Measurements from ENCODE around the gene SATB1. TPM values are rescaled to one million over a fixed set of nuclear protein-coding genes. Genes with fewer than 3 reads are reported as not detected.

Gene SATB1
- total and polyA plus RNA-seq, 3 experiments from 2014 or later = 89.6 to 163 (median 158) TPM

DNA sequence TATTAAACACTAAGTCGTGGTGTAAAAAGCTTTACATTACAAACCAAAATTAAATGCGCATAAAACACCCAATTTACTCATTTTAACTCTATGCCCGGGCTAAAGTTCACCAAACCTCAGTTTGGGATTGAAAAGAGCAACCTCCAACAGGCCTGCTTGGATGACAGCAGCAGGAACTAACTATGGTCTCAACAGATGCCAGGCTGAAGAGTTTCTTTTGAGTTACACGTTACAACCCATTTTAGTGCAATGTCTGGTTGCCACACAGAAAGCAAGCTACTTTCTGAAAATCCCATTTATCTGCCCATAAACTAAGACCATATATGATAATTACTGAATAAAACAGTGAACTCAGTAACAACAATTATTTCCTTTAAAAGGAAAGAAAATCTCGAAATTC, 2.2 kb downstream of the SATB1 start:
- Histone ChIP-seq H3K27me3 (ENCODE audit: insufficient read depth, low read length, poor library complexity, severe bottlenecking) (no peaks in the 10 kb centered on the region), H3K27ac (ENCODE audit: low read depth, low read length) (no peak overlapping the region), H3K4me1 (ENCODE audit: insufficient read depth, low read length) (peaks cover 60% of the 10 kb centered on the region), H3K36me3 (ENCODE audit: insufficient read depth, low read length) (no peaks in the 10 kb centered on the region), H3K9me3 (ENCODE audit: low read length) (no peaks in the 10 kb centered on the region), H3K4me3 (ENCODE audit: low read length) (peak overlapping the region; percentile 44)
- peak overlapping the region; percentile 80 to 99 (median 92) for H3K27ac Mint-ChIP-seq
- H3K9me3 Mint-ChIP-seq = no peaks in the 10 kb centered on the region
- ChIA-PET CTCF (interaction anchor here (0.7 to 1.5 kb wide), 4 partner anchors 11 to 33 kb away, joined by 3 to 4 read pairs (median 4); no protein-coding TSS in a partner anchor), POLR2A (interaction anchor here (0.7 to 1.1 kb wide), 2 partner anchors 22 to 331 kb away, joined by 3 read pairs; no protein-coding TSS in a partner anchor)
- H3K27me3 Mint-ChIP-seq = peaks cover 0 to 4% of the 10 kb centered on the region in 2 donors
- peaks cover 0 to 49% (median 11%) of the 10 kb centered on the region in 3 donors for H3K36me3 Mint-ChIP-seq
- peaks cover 70 to 84% (median 78%) of the 10 kb centered on the region in 3 donors for H3K4me1 Mint-ChIP-seq
- DNase-seq = no peak
- H3K4me3 Mint-ChIP-seq = peak overlapping the region; percentile 87 to 99 (median 93)

DNA sequence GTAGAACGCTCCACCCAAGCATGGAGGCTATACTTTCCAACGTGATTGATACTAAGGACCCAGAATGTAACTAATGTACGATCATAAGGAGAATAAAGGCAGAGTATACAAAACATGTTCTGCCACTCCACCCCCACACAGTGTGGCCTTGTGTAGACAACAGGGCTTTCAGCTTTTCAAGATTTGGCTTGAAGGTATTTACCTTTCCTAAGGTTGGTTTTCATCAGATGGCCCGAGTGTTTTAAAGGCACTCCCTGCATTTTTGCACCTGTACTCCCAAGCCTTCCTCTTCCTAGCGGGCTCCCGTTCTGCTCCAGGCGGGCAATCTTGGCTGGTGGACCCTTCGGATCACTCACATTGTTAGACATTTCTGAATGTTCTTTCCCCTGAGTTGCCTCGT, 4.6 kb downstream of the SATB1 start:
- Mint-ChIP-seq H3K4me3 (peak overlapping the region in 3 of 7 donors; percentile 30 to 67 (median 43)), H3K27ac (peak overlapping the region; percentile 24 to 94 (median 44)), H3K27me3 (peaks cover 0 to 2% of the 10 kb centered on the region in 2 donors), H3K36me3 (peaks cover 5 to 69% (median 21%) of the 10 kb centered on the region in 3 donors), H3K9me3 (no peaks in the 10 kb centered on the region), H3K4me1 (peaks cover 67 to 85% (median 80%) of the 10 kb centered on the region in 3 donors)
- peak overlapping the region; percentile 4 for H3K4me3 ChIP-seq (ENCODE audit: low read length)
- peaks cover 70% of the 10 kb centered on the region for H3K4me1 ChIP-seq (ENCODE audit: insufficient read depth, low read length)
- no peak overlapping the region for H3K27ac ChIP-seq (ENCODE audit: low read depth, low read length)
- DNase-seq = no peak
- H3K36me3 ChIP-seq (ENCODE audit: insufficient read depth, low read length) = peaks cover 6% of the 10 kb centered on the region
- H3K27me3 ChIP-seq (ENCODE audit: insufficient read depth, low read length, poor library complexity, severe bottlenecking) = no peaks in the 10 kb centered on the region
- ChIA-PET POLR2A (interaction anchor here (0.6 kb wide), 1 partner anchor 81 kb away, joined by 4 read pairs; no protein-coding TSS in a partner anchor), CTCF (no interaction called here)
- no peaks in the 10 kb centered on the region for H3K9me3 ChIP-seq (ENCODE audit: low read length)

DNA sequence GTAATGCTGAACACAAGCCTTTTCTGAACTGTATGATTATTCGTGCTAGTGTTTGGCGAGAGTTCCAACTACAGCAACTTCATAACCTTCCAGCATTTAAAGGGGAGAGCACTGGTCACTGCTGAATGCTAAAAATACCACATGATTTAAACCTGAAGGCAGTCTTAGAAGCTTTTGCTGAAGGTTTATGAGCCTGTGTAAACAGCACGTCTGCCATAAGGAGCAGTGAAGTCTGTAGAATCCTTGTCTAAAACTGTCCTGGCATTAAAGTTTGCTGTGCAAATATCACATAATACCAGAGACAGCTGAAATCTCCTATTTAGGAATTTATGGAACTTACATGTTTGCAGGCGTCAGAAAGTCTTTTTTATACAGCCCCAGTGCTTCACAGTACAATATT, 5.9 kb downstream of the SATB1 start:
- ChIA-PET POLR2A (no interaction called here), CTCF (no interaction called here)
- Histone ChIP-seq H3K4me3 (ENCODE audit: low read length) (peak overlapping the region; percentile 26), H3K27me3 (ENCODE audit: insufficient read depth, low read length, poor library complexity, severe bottlenecking) (no peaks in the 10 kb centered on the region), H3K36me3 (ENCODE audit: insufficient read depth, low read length) (peaks cover 6% of the 10 kb centered on the region), H3K9me3 (ENCODE audit: low read length) (no peaks in the 10 kb centered on the region), H3K4me1 (ENCODE audit: insufficient read depth, low read length) (peaks cover 79% of the 10 kb centered on the region), H3K27ac (ENCODE audit: low read depth, low read length) (no peak overlapping the region)
- H3K9me3 Mint-ChIP-seq = no peaks in the 10 kb centered on the region
- peaks cover 5 to 73% (median 25%) of the 10 kb centered on the region in 3 donors for H3K36me3 Mint-ChIP-seq
- H3K27me3 Mint-ChIP-seq = peaks cover 0 to 2% of the 10 kb centered on the region in 2 donors
- peak overlapping the region in 1 of 7 donors; percentile 66 for H3K4me3 Mint-ChIP-seq
- DNase-seq = no peak
- H3K27ac Mint-ChIP-seq = peak overlapping the region in 3 of 8 donors; percentile 3 to 74 (median 66)
- peaks cover 69 to 95% (median 89%) of the 10 kb centered on the region in 3 donors for H3K4me1 Mint-ChIP-seq

DNA sequence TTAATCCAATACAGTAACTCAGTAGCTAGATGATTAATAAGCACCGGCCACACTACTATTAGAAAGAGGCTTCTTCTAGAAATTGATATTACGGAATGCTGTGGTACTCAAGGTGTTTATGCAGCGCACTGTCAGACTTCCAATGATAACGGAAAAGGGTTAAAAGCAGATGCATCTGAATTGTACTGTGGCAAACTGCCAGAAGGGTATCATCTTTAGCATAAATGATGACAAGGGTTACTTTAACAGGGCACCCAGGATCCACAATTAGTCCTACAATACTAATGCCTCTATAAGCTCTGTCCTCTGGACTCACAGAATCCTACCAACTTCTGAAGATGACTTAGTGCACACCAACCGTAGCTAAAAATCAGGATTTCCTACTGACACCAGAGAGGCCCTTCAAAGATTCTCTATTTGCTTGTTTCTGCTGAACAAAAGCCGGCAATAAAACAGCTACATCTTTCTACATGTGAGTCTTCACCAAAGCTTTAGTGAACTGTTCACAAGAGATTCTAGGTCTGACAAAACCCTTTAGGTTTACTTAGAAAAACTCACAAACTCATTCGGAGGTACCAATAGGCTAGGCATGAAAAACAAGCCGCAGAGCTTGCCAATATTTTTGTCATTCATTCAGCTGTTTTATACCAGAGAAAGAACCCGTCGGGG, 7.1 kb downstream of the SATB1 start:
- no peaks in the 10 kb centered on the region for H3K27me3 ChIP-seq (ENCODE audit: insufficient read depth, low read length, poor library complexity, severe bottlenecking)
- Mint-ChIP-seq H3K27ac (peak overlapping the region in 6 of 8 donors; percentile 43 to 79 (median 72)), H3K27me3 (no peaks in the 10 kb centered on the region), H3K9me3 (no peaks in the 10 kb centered on the region), H3K4me1 (peaks cover 62 to 89% (median 84%) of the 10 kb centered on the region in 3 donors), H3K4me3 (peak overlapping the region in 6 of 7 donors; percentile 11 to 66 (median 34)), H3K36me3 (peaks cover 5 to 72% (median 25%) of the 10 kb centered on the region in 3 donors)
- CTCF ChIA-PET = interaction anchor here (0.9 to 1.0 kb wide), 2 partner anchors 11 to 341 kb away, joined by 3 read pairs; no protein-coding TSS in a partner anchor
- H3K4me3 ChIP-seq (ENCODE audit: low read length) = peak overlapping the region; percentile 26
- peaks cover 6% of the 10 kb centered on the region for H3K36me3 ChIP-seq (ENCODE audit: insufficient read depth, low read length)
- no peak overlapping the region for H3K27ac ChIP-seq (ENCODE audit: low read depth, low read length)
- H3K4me1 ChIP-seq (ENCODE audit: insufficient read depth, low read length) = peaks cover 83% of the 10 kb centered on the region
- DNase-seq = no peak
- H3K9me3 ChIP-seq (ENCODE audit: low read length) = no peaks in the 10 kb centered on the region
- POLR2A ChIA-PET = no interaction called here

DNA sequence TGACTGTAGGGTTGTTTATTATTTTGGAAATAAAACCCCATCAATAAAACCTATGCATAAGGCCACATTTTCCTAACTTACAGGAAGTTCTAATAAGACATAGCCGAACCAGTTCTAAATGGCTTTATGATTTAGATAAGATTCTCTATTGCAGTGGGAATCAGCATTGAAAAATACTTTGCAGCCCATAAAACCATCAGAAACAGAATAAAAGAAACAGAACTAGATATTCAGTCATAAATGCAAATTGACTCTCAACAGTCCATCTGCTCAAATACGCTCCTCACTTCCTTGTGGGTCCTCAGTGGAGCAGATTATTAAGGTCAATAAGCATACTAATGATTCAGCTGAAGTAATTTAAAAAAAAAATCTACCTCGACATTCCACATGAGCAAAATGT, 8.8 kb downstream of the SATB1 start:
- CTCF ChIA-PET = no interaction called here
- POLR2A ChIA-PET = no interaction called here
- H3K27me3 ChIP-seq (ENCODE audit: insufficient read depth, low read length, poor library complexity, severe bottlenecking) = no peaks in the 10 kb centered on the region
- no peaks in the 10 kb centered on the region for H3K9me3 ChIP-seq (ENCODE audit: low read length)
- Mint-ChIP-seq H3K27ac (peak overlapping the region in 5 of 8 donors; percentile 2 to 81 (median 72)), H3K36me3 (peaks cover 5 to 79% (median 27%) of the 10 kb centered on the region in 3 donors), H3K27me3 (no peaks in the 10 kb centered on the region), H3K4me3 (peak overlapping the region in 1 of 7 donors; percentile 47), H3K4me1 (peaks cover 61 to 86% (median 84%) of the 10 kb centered on the region in 3 donors), H3K9me3 (no peaks in the 10 kb centered on the region)
- no peak overlapping the region for H3K4me3 ChIP-seq (ENCODE audit: low read length)
- no peak overlapping the region for H3K27ac ChIP-seq (ENCODE audit: low read depth, low read length)
- peaks cover 81% of the 10 kb centered on the region for H3K4me1 ChIP-seq (ENCODE audit: insufficient read depth, low read length)
- peaks cover 6% of the 10 kb centered on the region for H3K36me3 ChIP-seq (ENCODE audit: insufficient read depth, low read length)
- no peak for DNase-seq

DNA sequence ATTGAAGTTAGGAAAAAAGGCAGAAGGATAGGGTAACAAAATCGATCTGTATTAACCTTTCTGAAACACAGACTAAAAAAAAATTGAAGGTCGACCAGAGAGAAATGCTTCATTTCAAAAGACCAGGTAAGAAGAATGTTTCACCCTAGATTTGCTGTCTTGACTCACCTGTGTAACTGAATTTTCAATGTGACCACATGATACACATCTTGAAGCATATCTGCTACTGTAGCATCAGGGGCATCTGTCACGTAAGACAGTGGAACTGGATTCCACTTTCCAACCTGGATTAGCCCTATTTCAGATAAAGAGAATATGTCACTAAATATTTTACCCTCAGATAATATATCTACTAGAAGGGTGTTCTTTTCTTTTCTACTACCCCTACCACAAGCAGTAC, 9.3 kb downstream of the SATB1 start:
- peaks cover 83% of the 10 kb centered on the region for H3K4me1 ChIP-seq (ENCODE audit: insufficient read depth, low read length)

DNA sequence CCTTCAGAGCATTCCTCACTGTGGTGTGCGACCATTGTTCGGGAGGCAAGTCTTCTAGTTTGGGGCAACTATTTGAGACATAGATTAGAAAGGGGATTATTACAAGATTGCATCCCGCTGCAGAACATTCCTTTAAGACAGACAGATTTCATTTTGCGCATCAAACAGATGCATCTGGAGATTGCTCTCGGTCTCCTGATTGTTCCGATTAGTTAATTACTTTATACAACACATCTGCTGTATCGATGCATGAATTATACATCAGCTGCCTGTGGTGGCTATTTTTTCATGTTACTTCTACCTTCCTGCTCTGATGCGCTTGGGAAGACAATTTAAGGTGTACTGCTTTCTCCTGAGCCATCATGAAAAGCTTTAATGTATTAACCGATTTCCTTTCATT, 10.0 kb downstream of the SATB1 start:
- H3K27ac ChIP-seq (ENCODE audit: low read depth, low read length) = no peak overlapping the region
- ChIA-PET POLR2A (no interaction called here), CTCF (no interaction called here)
- no peak for DNase-seq
- H3K4me3 ChIP-seq (ENCODE audit: low read length) = no peak overlapping the region
- H3K27me3 ChIP-seq (ENCODE audit: insufficient read depth, low read length, poor library complexity, severe bottlenecking) = no peaks in the 10 kb centered on the region
- H3K4me1 Mint-ChIP-seq = peaks cover 59 to 86% (median 82%) of the 10 kb centered on the region in 3 donors
- H3K27ac Mint-ChIP-seq = peak overlapping the region in 3 of 8 donors; percentile 14 to 80 (median 45)
- H3K36me3 ChIP-seq (ENCODE audit: insufficient read depth, low read length) = peaks cover 6% of the 10 kb centered on the region
- no peak overlapping the region for H3K4me3 Mint-ChIP-seq
- no peaks in the 10 kb centered on the region for H3K9me3 ChIP-seq (ENCODE audit: low read length)
- H3K27me3 Mint-ChIP-seq = no peaks in the 10 kb centered on the region
- peaks cover 5 to 75% (median 22%) of the 10 kb centered on the region in 3 donors for H3K36me3 Mint-ChIP-seq
- peaks cover 83% of the 10 kb centered on the region for H3K4me1 ChIP-seq (ENCODE audit: insufficient read depth, low read length)
- H3K9me3 Mint-ChIP-seq = no peaks in the 10 kb centered on the region

More for the DNA sequence above, 9.3 kb downstream of the SATB1 start:
- H3K4me1 Mint-ChIP-seq = peaks cover 60 to 86% (median 83%) of the 10 kb centered on the region in 3 donors
- Histone ChIP-seq H3K27me3 (ENCODE audit: insufficient read depth, low read length, poor library complexity, severe bottlenecking) (no peaks in the 10 kb centered on the region), H3K9me3 (ENCODE audit: low read length) (no peaks in the 10 kb centered on the region), H3K36me3 (ENCODE audit: insufficient read depth, low read length) (peaks cover 6% of the 10 kb centered on the region), H3K27ac (ENCODE audit: low read depth, low read length) (no peak overlapping the region), H3K4me3 (ENCODE audit: low read length) (no peak overlapping the region)
- ChIA-PET POLR2A (no interaction called here), CTCF (no interaction called here)
- H3K27me3 Mint-ChIP-seq = no peaks in the 10 kb centered on the region
- H3K27ac Mint-ChIP-seq = peak overlapping the region in 4 of 8 donors; percentile 54 to 81 (median 69)
- peaks cover 5 to 79% (median 26%) of the 10 kb centered on the region in 3 donors for H3K36me3 Mint-ChIP-seq
- H3K4me3 Mint-ChIP-seq = peak overlapping the region in 1 of 7 donors; percentile 17
- DNase-seq = no peak
- no peaks in the 10 kb centered on the region for H3K9me3 Mint-ChIP-seq

DNA sequence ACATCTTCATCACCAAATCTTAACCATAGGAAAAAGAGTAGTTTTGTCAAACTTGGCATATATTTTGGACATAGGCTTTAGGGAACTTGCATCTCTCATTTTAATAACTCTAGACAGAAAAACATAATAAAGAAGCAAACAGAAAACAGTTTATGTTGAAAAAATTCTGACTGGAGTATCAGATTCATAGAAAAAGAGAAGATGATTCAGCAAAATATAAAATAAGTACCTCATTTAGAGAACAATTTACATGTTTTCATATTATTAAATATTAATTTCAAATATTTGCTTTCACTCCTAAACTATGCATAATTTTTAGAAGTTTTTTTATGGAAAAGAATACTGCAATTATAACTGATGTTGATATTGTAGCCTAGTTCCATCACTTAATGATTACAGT, 12.5 kb downstream of the SATB1 start:
- CTCF ChIA-PET = no interaction called here
- Histone ChIP-seq H3K36me3 (ENCODE audit: insufficient read depth, low read length) (peaks cover 6% of the 10 kb centered on the region), H3K9me3 (ENCODE audit: low read length) (no peaks in the 10 kb centered on the region), H3K4me3 (ENCODE audit: low read length) (no peak overlapping the region), H3K4me1 (ENCODE audit: insufficient read depth, low read length) (peaks cover 82% of the 10 kb centered on the region), H3K27ac (ENCODE audit: low read depth, low read length) (no peak overlapping the region), H3K27me3 (ENCODE audit: insufficient read depth, low read length, poor library complexity, severe bottlenecking) (no peaks in the 10 kb centered on the region)
- peak overlapping the region in 3 of 8 donors; percentile 18 to 67 (median 38) for H3K27ac Mint-ChIP-seq
- POLR2A ChIA-PET = no interaction called here
- no peaks in the 10 kb centered on the region for H3K27me3 Mint-ChIP-seq
- peaks cover 5 to 68% (median 23%) of the 10 kb centered on the region in 3 donors for H3K36me3 Mint-ChIP-seq
- H3K4me3 Mint-ChIP-seq = peak overlapping the region in 2 of 7 donors; percentile 19 to 34
- DNase-seq = no peak
- peaks cover 55 to 86% (median 81%) of the 10 kb centered on the region in 3 donors for H3K4me1 Mint-ChIP-seq
- H3K9me3 Mint-ChIP-seq = no peaks in the 10 kb centered on the region

Measured in CD8-positive, alpha-beta memory T cell (primary cell).